ENCODE data around the gene MSI2. TPM values are rescaled to one million over a fixed set of nuclear protein-coding genes. Genes with fewer than 3 reads are reported as not detected.

Gene MSI2
- total RNA-seq, 1 donor: 12.6 TPM

DNA sequence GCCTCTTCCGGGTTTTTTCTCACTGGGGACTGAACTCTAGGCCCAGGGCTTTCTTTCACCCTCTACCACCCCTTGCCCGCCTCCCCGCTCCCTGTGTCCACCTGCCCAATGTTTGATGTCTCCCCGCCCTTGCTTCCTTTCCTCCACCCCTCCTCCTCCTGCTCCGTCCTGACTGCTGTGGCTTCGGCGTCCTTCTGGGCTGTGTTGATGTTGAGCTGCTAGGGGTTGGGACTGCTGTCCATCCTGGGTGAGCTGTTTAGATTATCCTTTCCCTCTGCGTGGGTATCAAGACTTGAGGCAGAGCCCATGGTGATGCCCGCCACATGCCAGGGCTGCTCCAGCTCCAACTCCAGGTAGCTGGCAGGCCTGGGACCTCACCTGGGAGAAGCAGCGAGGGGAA is 371.3 kb downstream of the MSI2 start:
- TF ChIP-seq CTCF (IDR thresholded peaks at IDR 0.05; ENCODE audit: insufficient read depth, low read length): no peak
- H3K4me3 ChIP-seq (ENCODE audit: low read depth, low read length): no peak overlapping the region
- no peak for DNase-seq (ENCODE audit: low read depth)

DNA sequence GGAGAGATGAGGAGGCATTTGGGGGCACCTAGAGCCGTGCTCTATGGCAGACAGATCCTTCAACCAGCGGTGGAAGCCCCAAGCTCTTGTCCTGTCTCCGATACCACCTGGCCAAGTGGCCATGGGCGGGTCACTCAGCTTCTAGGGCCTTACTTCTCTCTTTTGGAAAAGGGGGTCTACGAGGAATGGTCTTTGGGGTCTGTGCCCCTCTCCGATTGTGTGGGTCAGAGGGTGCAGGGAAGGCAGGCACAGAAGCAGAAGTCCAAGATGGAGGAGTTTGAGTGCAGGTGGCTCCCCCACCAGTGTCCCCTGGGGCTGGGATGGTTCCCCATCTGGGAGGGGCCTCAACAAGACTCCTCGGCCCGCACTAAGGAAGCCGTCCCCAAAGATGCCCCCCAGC is 372.1 kb downstream of the MSI2 start:
- DNase-seq (ENCODE audit: low read depth): no peak
- H3K4me3 ChIP-seq (ENCODE audit: low read depth, low read length): no peak overlapping the region

GRCh38 chr17:57629470-57629869 is 373.1 kb downstream of the MSI2 start:
- no peak for TF ChIP-seq CTCF (IDR thresholded peaks at IDR 0.05; ENCODE audit: insufficient read depth, low read length)
- no peak overlapping the region for H3K4me3 ChIP-seq (ENCODE audit: low read depth, low read length)
- DNase-seq (ENCODE audit: low read depth): no peak

More for the DNA sequence above, 372.1 kb downstream of the MSI2 start:
- no peak for TF ChIP-seq CTCF (IDR thresholded peaks at IDR 0.05; ENCODE audit: insufficient read depth, low read length)

DNA sequence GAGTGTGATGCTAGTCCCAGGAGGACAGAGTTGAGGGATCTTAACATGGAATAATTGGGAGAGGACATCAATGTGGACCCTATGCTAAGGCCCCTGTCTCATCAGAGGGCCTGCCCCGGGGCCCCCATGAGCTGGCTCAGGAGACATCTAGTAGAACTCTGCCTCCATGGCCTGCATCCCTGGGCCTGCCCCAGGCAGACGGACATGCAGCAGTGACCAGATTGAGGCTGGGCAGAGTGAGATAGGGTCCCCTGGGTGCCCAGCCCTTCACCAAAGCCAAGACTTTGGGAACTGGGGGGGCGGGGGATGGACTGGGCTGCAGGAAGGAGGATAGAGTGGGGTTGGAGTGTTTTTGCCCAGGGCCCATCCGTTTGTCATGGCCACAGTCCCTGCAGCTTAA is 373.6 kb downstream of the MSI2 start:
- no peak overlapping the region for H3K4me3 ChIP-seq (ENCODE audit: low read depth, low read length)
- no peak for DNase-seq (ENCODE audit: low read depth)
- no peak for TF ChIP-seq CTCF (IDR thresholded peaks at IDR 0.05; ENCODE audit: insufficient read depth, low read length)

GRCh38 chr17:57630736-57631135 is 374.4 kb downstream of the MSI2 start:
- TF ChIP-seq CTCF (IDR thresholded peaks at IDR 0.05; ENCODE audit: insufficient read depth, low read length): no peak
- no peak overlapping the region for H3K4me3 ChIP-seq (ENCODE audit: low read depth, low read length)
- DNase-seq (ENCODE audit: low read depth): no peak

DNA sequence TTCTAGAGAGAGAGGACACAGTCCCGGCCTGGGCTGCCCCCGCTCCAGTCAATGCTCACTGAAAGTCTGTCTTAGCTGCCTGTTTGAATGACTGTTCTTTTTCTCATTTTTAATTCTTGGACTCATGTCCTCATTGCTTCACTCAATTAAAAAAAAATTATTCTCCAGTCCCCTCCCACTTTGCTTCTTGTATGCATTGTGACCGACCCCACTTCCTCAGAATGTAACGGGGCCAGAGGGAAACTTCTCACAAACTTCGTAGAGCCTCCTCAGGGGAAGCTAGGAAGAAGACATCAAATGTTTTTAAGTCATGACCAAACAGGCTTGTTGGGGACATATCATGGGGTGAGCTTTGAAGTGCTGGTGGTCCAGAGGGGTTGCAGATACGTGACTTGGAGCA is 375.5 kb downstream of the MSI2 start:
- no peak for TF ChIP-seq CTCF (IDR thresholded peaks at IDR 0.05; ENCODE audit: insufficient read depth, low read length)
- DNase-seq (ENCODE audit: low read depth): no peak
- H3K4me3 ChIP-seq (ENCODE audit: low read depth, low read length): no peak overlapping the region

GRCh38 chr17:57632294-57632693 is 376.0 kb downstream of the MSI2 start:
- TF ChIP-seq CTCF (IDR thresholded peaks at IDR 0.05; ENCODE audit: insufficient read depth, low read length): no peak
- DNase-seq (ENCODE audit: low read depth): no peak

More at GRCh38 chr17:57632294-57632693, 376.0 kb downstream of the MSI2 start:
- no peak overlapping the region for H3K4me3 ChIP-seq (ENCODE audit: low read depth, low read length)

Measured in fibroblast of the aortic adventitia (primary cell).